GM19240 (cell line): Measurements from ENCODE around the gene SACS.
"Not testable (repeated sequence)": the region's sequence is repeated elsewhere in the genome, so short reads cannot be mapped to it uniquely, and the experiment has no call there.

Source experiments
- DNase-seq: peaks from one replicate; pipeline ENCODE4 v3.0.0; 2011; ENCODE audit warnings: low spot score; ENCODE audit not compliant: insufficient read length

SACS gene

GRCh38 chr13:23319883-23320224 lies 113.6 kb downstream of the SACS start:
- DNase-seq: no peak

GRCh38 chr13:23314837-23315236 lies 118.7 kb downstream of the SACS start:
- not testable (repeated sequence) for DNase-seq

GRCh38 chr13:23292586-23292985 lies 140.9 kb downstream of the SACS start:
- no peak for DNase-seq

GRCh38 chr13:23289917-23290357 lies 143.6 kb downstream of the SACS start:
- DNase-seq: no peak

GRCh38 chr13:23288995-23289394 lies 144.5 kb downstream of the SACS start:
- DNase-seq: no peak

- no peak for DNase-seq
Observed at GRCh38 chr13:23288564-23288963, 144.9 kb downstream of the SACS start.

- no peak for DNase-seq
Observed at GRCh38 chr13:23279321-23279720, 154.2 kb downstream of the SACS start.
